Suprapubic skin (tissue), 4 donors: Measurements from ENCODE around the gene DSCAM. TPM values are rescaled to one million over a fixed set of nuclear protein-coding genes. Genes with fewer than 3 reads are reported as not detected.

Experiments used
- DNase-seq, 2 donors: peaks; one replicate each; pipeline ENCODE4 v3.0.0-alpha.2; 2019; ENCODE audit warnings: low spot score in 2 of 2
- H3K27ac ChIP-seq: fragments of 200-600 bp; sonication (generic); one replicate; pipeline ENCODE4 v1.5.1; 2019
- H3K27me3 ChIP-seq: fragments of 200-600 bp; sonication (generic); one replicate; pipeline ENCODE4 v1.5.1; 2019
- H3K36me3 ChIP-seq: fragments of 200-600 bp; sonication (generic); one replicate; pipeline ENCODE4 v1.5.1; 2019
- H3K4me1 ChIP-seq: fragments of 200-600 bp; sonication (generic); one replicate; pipeline ENCODE4 v1.5.1; 2019
- H3K4me3 ChIP-seq: fragments of 200-600 bp; sonication (generic); one replicate; pipeline ENCODE4 v1.5.1; 2019; ENCODE audit warnings: mild to moderate bottlenecking
- H3K9me3 ChIP-seq: fragments of 200-600 bp; sonication (generic); one replicate; pipeline ENCODE4 v1.5.1; 2019
- CTCF ChIP-seq, 2 donors: fragments of 200-600 bp in 1 of 2; fragments of 450-650 bp in 1 of 2; sonication (generic) in 1 of 2; IDR thresholded peaks; one replicate each; pipeline ENCODE4 v1.5.1; 2016 to 2019; ENCODE audit warnings: antibody characterized with exemption in 2 of 2, mild to moderate bottlenecking in 1 of 2, moderate library complexity in 1 of 2
- EP300 ChIP-seq: sonication (generic); formaldehyde crosslinking; IDR thresholded peaks from one replicate; pipeline ENCODE4 v1.6.1; 2017; ENCODE audit warnings: antibody characterized with exemption
- POLR2A ChIP-seq, 2 donors: fragments of 450-650 bp; IDR thresholded peaks; one replicate each; pipeline ENCODE4 v1.6.1; 2017; ENCODE audit warnings: antibody characterized with exemption in 2 of 2, mild to moderate bottlenecking in 2 of 2, moderate library complexity in 2 of 2
- POLR2AphosphoS5 ChIP-seq, 3 donors: sonication (generic); formaldehyde crosslinking; IDR thresholded peaks; one replicate each; pipeline ENCODE4 v1.6.1; 2017; ENCODE audit warnings: antibody characterized with exemption in 3 of 3
- WGBS: methylation state at CpG from one replicate; pipeline ENCODE4 v1.1.5; 2018; 5-methylcytosine and 5-hydroxymethylcytosine counted together
- total RNA-seq, 4 donors: library from RNA; depleted of rRNA; stranded (reverse); fragments of >200 nt; gene quantifications; one replicate each; pipeline ENCODE4 v1.1.0, GENCODE V29; 2016

DSCAM gene
- total RNA-seq, 4 donors from 2014 or later, result 0.08 TPM; not detected in 3

DNA sequence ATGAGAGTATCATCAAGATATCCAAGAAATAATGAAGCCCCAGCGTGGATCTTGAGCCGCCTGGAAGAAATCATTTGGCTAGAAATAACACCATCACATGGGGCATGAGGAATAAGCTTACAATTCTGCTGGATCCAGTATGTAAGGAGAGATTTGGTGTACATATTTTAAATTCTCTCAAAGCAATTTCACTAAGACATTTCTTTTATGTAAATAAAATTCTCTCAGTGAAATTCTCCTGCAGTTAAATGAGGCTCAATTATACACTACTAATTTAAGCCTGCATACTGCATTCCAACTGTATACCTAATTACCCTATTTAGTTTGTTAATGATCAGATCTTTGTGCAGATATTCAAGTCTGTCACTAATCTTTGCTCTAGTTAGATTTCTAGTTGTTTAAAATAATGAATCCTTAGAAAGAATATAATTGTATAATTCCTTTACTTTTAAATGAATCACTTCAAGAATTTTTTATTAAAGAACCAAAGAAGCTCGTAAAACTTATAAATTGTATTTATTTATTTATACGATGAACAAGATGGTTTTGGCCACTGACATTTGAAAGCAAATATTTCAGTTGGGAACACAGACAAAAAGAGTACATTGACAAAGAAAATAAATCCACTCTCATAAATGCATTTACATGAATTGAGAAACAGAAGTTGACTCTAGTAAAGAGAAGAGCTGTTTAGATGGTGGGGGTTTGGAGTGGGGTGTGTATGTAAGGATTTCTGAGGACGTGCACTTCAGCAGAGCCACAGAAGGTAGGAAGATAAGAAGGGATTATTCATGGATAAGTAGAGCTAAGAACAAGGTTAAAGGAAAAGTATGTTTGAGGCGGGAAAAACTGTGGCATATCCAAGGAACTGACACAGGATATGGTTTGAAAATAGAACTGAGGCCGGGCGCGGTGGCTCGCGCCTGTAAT is 466.8 kb downstream of the DSCAM start:
- TF ChIP-seq CTCF (IDR thresholded peaks at IDR 0.05) (no peak), POLR2A (IDR thresholded peaks at IDR 0.05) (no peak), POLR2AphosphoS5 (IDR thresholded peaks at IDR 0.05) (no peak), EP300 (no peak)
- no peaks in the 10 kb centered on the region for H3K9me3 ChIP-seq
- peaks cover 5% of the 10 kb centered on the region for H3K27me3 ChIP-seq
- H3K4me3 ChIP-seq, result no peak overlapping the region
- DNase-seq, result no peak
- H3K27ac ChIP-seq, result no peak overlapping the region
- WGBS, result 87% methylated on average over 11 of the region's 11 CpGs
- no peaks in the 10 kb centered on the region for H3K36me3 ChIP-seq
- H3K4me1 ChIP-seq, result no peaks in the 10 kb centered on the region

- no peak for TF ChIP-seq POLR2A (IDR thresholded peaks at IDR 0.05)
- TF ChIP-seq EP300, result no peak
- no peak for TF ChIP-seq CTCF (IDR thresholded peaks at IDR 0.05)
- no peak for TF ChIP-seq POLR2AphosphoS5 (IDR thresholded peaks at IDR 0.05)
- no peaks in the 10 kb centered on the region for H3K4me1 ChIP-seq
- no peak overlapping the region for H3K27ac ChIP-seq
- H3K36me3 ChIP-seq, result no peaks in the 10 kb centered on the region
- H3K9me3 ChIP-seq, result no peaks in the 10 kb centered on the region
- H3K4me3 ChIP-seq, result no peak overlapping the region
- no peak for DNase-seq
- no peaks in the 10 kb centered on the region for H3K27me3 ChIP-seq
- WGBS, result 94% methylated on average over 5 of the region's 5 CpGs
These were observed 469.8 kb downstream of the DSCAM start for GRCh38 chr21:40377135-40377534.

- no peaks in the 10 kb centered on the region for H3K9me3 ChIP-seq
- no peak overlapping the region for H3K4me3 ChIP-seq
- no peaks in the 10 kb centered on the region for H3K4me1 ChIP-seq
- no peaks in the 10 kb centered on the region for H3K36me3 ChIP-seq
- no peak overlapping the region for H3K27ac ChIP-seq
- no peak for DNase-seq
- 62% methylated on average over 2 of the region's 2 CpGs for WGBS
- no peaks in the 10 kb centered on the region for H3K27me3 ChIP-seq
- TF ChIP-seq POLR2AphosphoS5 (IDR thresholded peaks at IDR 0.05), result no peak
- TF ChIP-seq CTCF (IDR thresholded peaks at IDR 0.05), result no peak
- no peak for TF ChIP-seq POLR2A (IDR thresholded peaks at IDR 0.05)
- TF ChIP-seq EP300, result no peak
These were observed 473.2 kb downstream of the DSCAM start for GRCh38 chr21:40373761-40374160.

DNA sequence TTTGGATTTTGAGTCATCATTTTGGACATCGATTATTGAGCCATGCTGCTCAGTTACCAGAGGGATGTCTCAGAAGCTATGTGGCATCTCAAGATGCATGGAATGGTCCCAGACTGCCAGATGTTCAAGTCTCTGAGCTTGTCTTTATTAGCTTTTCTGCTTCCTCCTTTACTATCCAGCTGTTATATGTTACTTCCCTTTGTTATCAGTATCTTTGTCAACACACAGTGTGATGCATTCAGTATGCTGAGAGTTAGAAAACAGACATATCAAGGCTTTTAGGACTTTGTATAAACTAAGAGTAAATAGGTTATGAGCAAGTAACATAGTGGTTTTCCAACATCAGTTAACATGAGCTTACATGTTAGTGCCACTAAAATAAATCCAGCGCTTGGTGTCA is 474.5 kb downstream of the DSCAM start:
- Histone ChIP-seq H3K27ac (no peak overlapping the region), H3K27me3 (no peaks in the 10 kb centered on the region), H3K9me3 (no peaks in the 10 kb centered on the region), H3K36me3 (no peaks in the 10 kb centered on the region), H3K4me3 (no peak overlapping the region), H3K4me1 (no peaks in the 10 kb centered on the region)
- TF ChIP-seq CTCF (IDR thresholded peaks at IDR 0.05), result no peak
- no peak for TF ChIP-seq POLR2AphosphoS5 (IDR thresholded peaks at IDR 0.05)
- TF ChIP-seq POLR2A (IDR thresholded peaks at IDR 0.05), result no peak
- no peak for TF ChIP-seq EP300
- DNase-seq, result no peak
- WGBS, result 69% methylated on average over 2 of the region's 2 CpGs

GRCh38 chr21:40371329-40371728 is 475.6 kb downstream of the DSCAM start:
- H3K4me1 ChIP-seq, result no peaks in the 10 kb centered on the region
- H3K27me3 ChIP-seq, result no peaks in the 10 kb centered on the region
- no peaks in the 10 kb centered on the region for H3K36me3 ChIP-seq
- WGBS, result 63% methylated on average over 4 of the region's 4 CpGs
- no peak for DNase-seq
- TF ChIP-seq POLR2A (IDR thresholded peaks at IDR 0.05) (no peak), POLR2AphosphoS5 (IDR thresholded peaks at IDR 0.05) (no peak), CTCF (IDR thresholded peaks at IDR 0.05) (no peak), EP300 (no peak)
- no peak overlapping the region for H3K4me3 ChIP-seq
- H3K9me3 ChIP-seq, result peaks cover 2% of the 10 kb centered on the region
- no peak overlapping the region for H3K27ac ChIP-seq
